Measurements from ENCODE around the gene TAS2R41. TPM values are rescaled to one million over a fixed set of nuclear protein-coding genes. Genes with fewer than 3 reads are reported as not detected.
"Not testable (repeated sequence)": the region's sequence is repeated elsewhere in the genome, so short reads cannot be mapped to it uniquely, and the experiment has no call there.

The TAS2R41 gene
- total RNA-seq, 1 experiment from 2014 or later = 0.10 TPM

DNA sequence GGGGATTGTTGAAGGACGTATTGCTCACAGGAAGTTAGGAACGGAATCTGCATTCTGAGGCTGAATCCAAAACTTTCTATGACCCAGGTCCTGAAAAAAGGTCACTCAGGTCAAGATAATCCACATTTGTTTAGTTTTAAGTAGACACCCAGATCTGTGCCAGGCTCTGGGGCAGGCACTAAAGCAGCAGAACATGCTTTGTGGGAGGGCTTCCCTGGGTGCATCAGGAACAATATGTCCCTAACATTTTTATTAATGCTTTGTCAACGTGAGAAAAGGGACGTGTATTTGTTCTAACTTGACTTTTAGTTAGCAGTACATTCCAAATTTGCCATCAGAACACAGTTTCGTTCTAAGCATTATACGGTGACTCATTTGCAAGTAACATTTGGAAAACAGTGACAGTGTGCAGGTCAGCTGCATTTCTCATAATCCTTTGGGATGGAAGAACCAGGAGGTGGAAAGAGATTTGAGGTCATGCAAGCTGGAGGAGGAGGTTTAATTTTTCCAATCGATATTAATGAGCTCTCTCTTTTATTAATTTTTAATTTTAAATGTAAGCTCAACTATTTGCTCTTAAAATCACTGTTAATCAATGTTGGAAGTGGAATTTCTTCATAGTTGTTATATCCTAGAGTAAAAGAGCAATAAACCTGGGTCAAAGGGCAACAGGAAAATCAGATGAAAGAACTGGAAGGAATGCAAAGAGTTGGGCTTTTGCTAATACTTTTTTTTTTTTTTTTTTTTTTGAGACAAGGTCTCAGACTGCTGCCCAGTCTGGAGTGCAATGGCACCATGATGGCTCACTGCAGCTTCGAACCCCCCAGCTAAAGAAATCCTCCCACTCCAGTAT, 35.0 kb downstream of the TAS2R41 start:
- Histone ChIP-seq H3K27me3 (ENCODE audit: control insufficient read depth, insufficient read depth, low read length) (no peaks in the 10 kb centered on the region), H3K4me3 (ENCODE audit: insufficient read depth, low read depth, low read length) (no peak overlapping the region), H3K36me3 (replicated peaks; ENCODE audit: control insufficient read depth, insufficient read depth, low read length) (no peaks in the 10 kb centered on the region)
- DNase-seq = no peak

DNA sequence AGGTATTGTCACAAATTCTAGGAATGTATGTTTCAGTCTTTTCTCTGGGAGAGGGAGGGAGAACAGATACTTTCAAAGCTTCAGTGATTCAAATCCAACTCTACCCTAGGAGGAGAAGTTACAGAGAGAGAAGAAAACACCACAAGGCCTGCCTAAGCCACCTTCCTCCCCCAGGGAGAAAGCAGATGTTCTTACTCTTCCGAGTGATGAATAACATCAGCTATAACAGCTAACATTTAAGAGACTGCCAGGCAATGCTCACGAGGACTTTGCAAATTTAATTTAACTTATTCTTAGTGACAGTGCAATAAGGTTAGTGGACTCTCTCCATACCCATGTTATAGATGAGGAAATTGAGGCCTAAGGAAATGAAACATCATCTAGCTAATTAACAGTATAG, 36.8 kb downstream of the TAS2R41 start:
- Histone ChIP-seq H3K27me3 (ENCODE audit: control insufficient read depth, insufficient read depth, low read length) (no peaks in the 10 kb centered on the region), H3K4me3 (ENCODE audit: insufficient read depth, low read depth, low read length) (no peak overlapping the region), H3K36me3 (replicated peaks; ENCODE audit: control insufficient read depth, insufficient read depth, low read length) (no peaks in the 10 kb centered on the region)
- DNase-seq = no peak

DNA sequence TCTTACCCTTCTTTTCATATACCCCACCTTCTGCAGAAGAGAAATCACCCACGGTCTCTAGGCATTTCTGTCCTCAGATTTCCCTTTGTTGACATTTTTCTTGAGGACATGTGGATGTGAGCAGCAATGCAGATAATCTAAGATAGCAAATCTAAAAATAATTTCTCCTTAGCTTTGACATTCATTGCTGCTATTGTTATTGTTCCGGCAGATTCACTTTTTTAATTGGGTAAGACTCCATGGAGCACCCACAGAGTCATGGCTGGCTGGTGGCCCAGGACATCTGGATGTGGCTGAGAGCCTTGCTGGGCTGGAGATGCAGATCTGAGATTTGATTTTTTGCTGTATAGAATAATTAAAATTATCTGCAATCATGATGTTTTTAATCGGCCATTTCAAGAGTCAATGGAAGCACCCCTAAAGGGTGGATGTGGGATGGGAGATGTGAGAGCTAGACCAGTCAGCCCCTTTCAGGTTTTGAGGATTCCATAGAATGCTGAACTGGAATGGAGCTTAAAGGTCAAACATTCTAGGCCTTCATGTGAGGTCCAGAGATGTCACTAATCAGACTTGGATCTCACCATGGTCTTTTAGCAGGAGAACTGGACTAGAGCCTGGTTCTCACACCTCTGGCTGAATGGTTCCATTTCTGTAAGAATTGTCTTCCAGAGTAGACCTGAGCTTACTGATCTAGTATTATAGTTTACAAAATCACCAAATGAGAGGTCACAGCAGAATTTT, 37.5 kb downstream of the TAS2R41 start:
- Histone ChIP-seq H3K36me3 (replicated peaks; ENCODE audit: control insufficient read depth, insufficient read depth, low read length) (no peaks in the 10 kb centered on the region), H3K27me3 (ENCODE audit: control insufficient read depth, insufficient read depth, low read length) (no peaks in the 10 kb centered on the region), H3K4me3 (ENCODE audit: insufficient read depth, low read depth, low read length) (no peak overlapping the region)
- no peak for DNase-seq

DNA sequence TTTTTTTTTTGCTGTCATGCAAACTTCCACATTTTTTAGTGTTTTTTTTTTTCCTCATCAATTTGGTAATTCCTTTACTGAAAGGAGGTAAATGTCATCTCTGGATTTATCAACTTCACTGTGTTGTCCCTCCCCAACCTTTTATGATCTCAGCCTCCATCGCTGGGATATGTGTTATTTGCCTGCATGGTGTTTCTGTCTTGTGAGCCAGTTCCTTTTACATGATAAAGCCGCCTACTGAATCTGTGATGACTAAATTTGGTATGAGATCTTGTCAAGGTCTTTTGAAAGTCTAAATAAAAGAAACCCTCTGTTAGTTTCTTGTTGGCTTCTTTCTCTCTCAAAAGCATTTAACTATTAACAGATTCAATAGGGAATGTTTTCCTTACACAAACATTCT, 39.3 kb downstream of the TAS2R41 start:
- DNase-seq = no peak
- Histone ChIP-seq H3K36me3 (replicated peaks; ENCODE audit: control insufficient read depth, insufficient read depth, low read length) (no peaks in the 10 kb centered on the region), H3K27me3 (ENCODE audit: control insufficient read depth, insufficient read depth, low read length) (no peaks in the 10 kb centered on the region), H3K4me3 (ENCODE audit: insufficient read depth, low read depth, low read length) (no peak overlapping the region)

DNA sequence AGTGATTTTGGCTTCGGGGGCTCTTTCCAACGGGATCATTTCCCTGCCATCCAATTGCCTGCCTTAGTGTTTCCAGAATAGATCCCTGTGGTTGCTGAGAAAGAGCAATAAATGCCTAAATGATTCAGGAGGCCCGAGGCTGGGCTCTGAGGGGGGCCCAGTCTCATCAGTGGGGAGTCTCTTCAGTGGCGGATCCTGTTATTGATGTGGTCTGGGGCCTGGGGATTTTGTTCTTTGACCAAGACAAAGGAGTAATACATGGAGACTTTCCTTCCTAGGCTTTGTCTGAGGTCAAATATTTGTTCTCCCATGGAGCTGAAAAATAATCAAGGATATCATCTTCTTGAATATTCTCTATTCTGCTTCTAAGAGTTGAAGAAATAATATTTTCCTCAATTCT, 40.8 kb downstream of the TAS2R41 start:
- DNase-seq = no peak

DNA sequence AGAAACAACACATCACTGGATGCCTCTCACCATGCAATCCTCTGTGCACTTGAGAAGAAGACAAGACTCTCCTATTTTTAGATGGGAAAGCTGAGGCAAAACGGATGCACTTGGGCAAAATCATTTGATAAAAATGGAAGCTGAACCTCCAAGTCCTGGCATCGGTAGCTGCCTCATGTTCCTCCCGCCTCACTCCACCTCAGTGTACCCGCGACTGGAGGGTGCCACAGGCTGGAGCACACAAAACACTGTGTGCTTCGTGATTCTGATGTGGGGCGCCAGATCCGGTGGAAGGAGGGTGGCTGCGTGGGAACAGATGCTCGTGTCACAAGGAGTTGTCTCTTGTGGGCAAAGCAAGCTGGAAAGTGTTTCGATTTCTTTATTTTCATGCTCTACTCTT, 41.3 kb downstream of the TAS2R41 start:
- DNase-seq = no peak
- no peak overlapping the region for H3K4me3 ChIP-seq (ENCODE audit: insufficient read depth, low read depth, low read length)
- H3K36me3 ChIP-seq (replicated peaks; ENCODE audit: control insufficient read depth, insufficient read depth, low read length) = no peaks in the 10 kb centered on the region
- H3K27me3 ChIP-seq (ENCODE audit: control insufficient read depth, insufficient read depth, low read length) = no peaks in the 10 kb centered on the region

More for the DNA sequence above, 40.8 kb downstream of the TAS2R41 start:
- H3K4me3 ChIP-seq (ENCODE audit: insufficient read depth, low read depth, low read length) = no peak overlapping the region
- no peaks in the 10 kb centered on the region for H3K36me3 ChIP-seq (replicated peaks; ENCODE audit: control insufficient read depth, insufficient read depth, low read length)
- no peaks in the 10 kb centered on the region for H3K27me3 ChIP-seq (ENCODE audit: control insufficient read depth, insufficient read depth, low read length)

DNA sequence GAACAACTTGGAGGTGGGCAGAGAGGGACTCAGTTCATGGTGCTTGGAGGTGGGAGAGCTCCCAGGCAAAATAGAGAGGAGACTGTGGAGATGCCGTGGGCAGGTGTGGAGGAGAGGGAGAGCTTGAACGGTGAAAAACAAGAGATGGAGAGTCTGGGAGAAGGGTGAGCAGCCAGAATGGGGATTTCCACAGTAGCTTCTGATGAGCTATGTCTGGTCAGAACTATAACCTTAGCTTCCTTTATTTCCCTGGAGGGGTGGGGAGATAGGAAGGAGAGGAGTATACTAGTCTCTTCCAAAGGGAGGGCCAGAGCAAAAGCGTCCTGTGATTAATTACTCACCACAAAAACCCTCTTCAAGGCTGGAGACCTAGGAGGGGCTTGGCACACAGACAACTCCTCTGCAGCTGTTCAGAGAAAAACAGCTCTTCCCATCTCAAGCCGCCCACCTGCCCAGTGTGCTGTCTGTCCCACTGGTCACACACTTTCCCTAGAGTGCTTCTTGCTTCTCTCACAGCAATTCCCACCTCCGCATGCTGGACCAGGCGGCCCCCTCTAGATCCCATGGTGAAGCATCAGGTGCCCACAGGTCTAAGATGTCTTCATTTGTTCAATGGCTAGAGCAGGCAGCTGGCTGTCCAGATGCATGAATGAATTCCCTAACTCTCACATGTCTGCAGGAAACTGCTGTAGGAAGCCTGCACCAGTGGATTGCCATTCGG, 41.9 kb downstream of the TAS2R41 start:
- H3K4me3 ChIP-seq (ENCODE audit: insufficient read depth, low read depth, low read length) = no peak overlapping the region
- H3K27me3 ChIP-seq (ENCODE audit: control insufficient read depth, insufficient read depth, low read length) = no peaks in the 10 kb centered on the region
- H3K36me3 ChIP-seq (replicated peaks; ENCODE audit: control insufficient read depth, insufficient read depth, low read length) = no peaks in the 10 kb centered on the region
- no peak for DNase-seq

DNA sequence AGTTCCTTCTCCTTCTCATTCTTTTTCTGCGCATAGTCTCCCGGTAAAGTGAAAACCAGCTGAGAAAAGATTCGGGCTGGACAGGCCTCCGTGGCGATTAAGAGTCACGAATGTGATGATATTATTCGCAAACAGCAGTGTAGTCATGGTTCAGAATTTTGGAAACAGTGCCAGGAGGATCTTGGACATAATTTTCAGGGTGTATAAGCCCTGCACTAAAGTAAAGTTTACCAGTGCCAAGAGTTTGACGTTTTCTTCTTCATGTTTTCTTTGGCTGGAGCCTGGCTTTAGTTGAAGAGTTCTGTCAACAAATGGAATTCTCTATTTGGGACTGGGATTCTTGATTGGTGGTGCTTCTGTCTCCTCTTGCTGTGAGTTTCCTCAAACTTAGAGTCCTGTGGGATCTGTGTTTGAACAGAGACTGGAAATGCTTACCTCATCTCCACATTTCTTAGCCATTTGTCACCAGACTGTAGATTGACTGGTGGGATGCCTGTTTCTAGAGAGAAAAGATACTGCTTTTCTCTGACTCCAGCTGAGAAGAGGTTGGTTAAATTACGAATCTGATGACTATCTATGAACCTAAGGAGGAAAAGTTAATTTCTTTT, 44.7 kb downstream of the TAS2R41 start:
- not testable (repeated sequence) for H3K4me3 ChIP-seq (ENCODE audit: insufficient read depth, low read depth, low read length); DNase-seq; H3K27me3 ChIP-seq (ENCODE audit: control insufficient read depth, insufficient read depth, low read length); H3K36me3 ChIP-seq (replicated peaks; ENCODE audit: control insufficient read depth, insufficient read depth, low read length)

Other genes with a start within 250 kb of the TAS2R41 start
- gene GSTK1, start 214.4 kb upstream of the TAS2R41 start, total RNA-seq (2014; rRNA removed; shearing (Covaris generic)) = 51.8 and 51.9 TPM in 2 replicates
- 1.2 and 2.5 TPM in 2 replicates for gene TMEM139, start 192.9 kb upstream of the TAS2R41 start, total RNA-seq (2014; rRNA removed; shearing (Covaris generic))
- gene CASP2, start 189.5 kb upstream of the TAS2R41 start, total RNA-seq (2014; rRNA removed; shearing (Covaris generic)) = 12.2 and 13.1 TPM in 2 replicates
- gene CLCN1, start 161.8 kb upstream of the TAS2R41 start, total RNA-seq (2014; rRNA removed; shearing (Covaris generic)) = 0.11 and 0.21 TPM in 2 replicates
- 11.9 and 16.9 TPM in 2 replicates for gene FAM131B, start 115.2 kb upstream of the TAS2R41 start, total RNA-seq (2014; rRNA removed; shearing (Covaris generic))
- 84.6 and 97.1 TPM in 2 replicates for gene ZYX, start 96.5 kb upstream of the TAS2R41 start, total RNA-seq (2014; rRNA removed; shearing (Covaris generic))
- gene EPHA1, start 69.0 kb upstream of the TAS2R41 start, total RNA-seq (2014; rRNA removed; shearing (Covaris generic)) = 176 and 189 TPM in 2 replicates
- not detected in 2 replicates for gene TAS2R60, start 34.4 kb upstream of the TAS2R41 start, total RNA-seq (2014; rRNA removed; shearing (Covaris generic))
- gene CTAGE15, start 93.9 kb downstream of the TAS2R41 start, total RNA-seq (2014; rRNA removed; shearing (Covaris generic)) = 0.28 and 1.7 TPM in 2 replicates
- 0.07 and 0.10 TPM in 2 replicates for gene TCAF2, start 143.1 kb downstream of the TAS2R41 start, total RNA-seq (2014; rRNA removed; shearing (Covaris generic))